Cardiac muscle cell (in vitro differentiated cells and primary cell): ENCODE results near the gene NTRK2. TPM values are rescaled to one million over a fixed set of nuclear protein-coding genes. Genes with fewer than 3 reads are reported as not detected.

ENCODE experiments used
- DNase-seq, 2 donors: peaks; one replicate each; pipeline versions ENCODE4 v3.0.0 to v3.0.0-alpha.2; 2010 to 2017; ENCODE audit warnings: low read depth in 1 of 2, low spot score in 1 of 2
- H3K27ac ChIP-seq: fragments of 200-600 bp; sonication (generic); 2 replicates; pipeline ENCODE4 v1.5.1; 2016
- H3K27me3 ChIP-seq: fragments of 200-600 bp; sonication (generic); 2 replicates; pipeline ENCODE4 v1.6.0; 2016; ENCODE audit warnings: control low read depth
- H3K36me3 ChIP-seq: fragments of 200-600 bp; sonication (generic); 2 replicates; pipeline ENCODE4 v1.5.1; 2016; ENCODE audit warnings: control low read depth
- H3K4me1 ChIP-seq: fragments of 200-600 bp; sonication (generic); 2 replicates; pipeline ENCODE4 v1.8.1; 2017; ENCODE audit warnings: low read depth, mild to moderate bottlenecking, mixed run types
- H3K4me3 ChIP-seq: fragments of 200-600 bp; sonication (generic); 2 replicates; pipeline ENCODE4 v1.5.1; 2016; ENCODE audit warnings: mild to moderate bottlenecking
- H3K9me3 ChIP-seq: fragments of 200-600 bp; sonication (generic); 2 replicates; pipeline ENCODE4 v1.5.1; 2017; ENCODE audit warnings: low read depth, mild to moderate bottlenecking, control low read depth
- CTCF ChIP-seq: IDR thresholded peaks from 2 replicates; pipeline ENCODE4 v1.5.1; 2012; ENCODE audit warnings: low read depth, mild to moderate bottlenecking, low read length
- polyA plus RNA-seq: library from polyadenylated mRNA; unstranded; fragments of >200 nt; fragmentation: Nextera tagmentation; extraction: Ambion mirVana; gene quantifications from 2 replicates; pipeline ENCODE4 v1.2.1, GENCODE V29; 2016
- total RNA-seq: library from RNA; depleted of rRNA; stranded (reverse); fragments of >200 nt; gene quantifications from 2 replicates; pipeline ENCODE4 v1.2.3, GENCODE V29; 2016

The NTRK2 gene
- total and polyA plus RNA-seq, 2 experiments from 2014 or later: 1.3 TPM

GRCh38 chr9:84966876-84967830, 297.6 kb downstream of the NTRK2 start:
- no peaks in the 10 kb centered on the region for H3K4me1 ChIP-seq
- no peak overlapping the region for H3K4me3 ChIP-seq
- peak in 1 of 2 donors; percentile 33 for DNase-seq
- H3K27me3 ChIP-seq: peaks cover 5% of the 10 kb centered on the region
- H3K9me3 ChIP-seq: no peaks in the 10 kb centered on the region
- no peak overlapping the region for H3K27ac ChIP-seq
- TF ChIP-seq CTCF: no peak
- H3K36me3 ChIP-seq: no peaks in the 10 kb centered on the region

- H3K27ac ChIP-seq: no peak overlapping the region
- H3K4me1 ChIP-seq: no peaks in the 10 kb centered on the region
- no peaks in the 10 kb centered on the region for H3K9me3 ChIP-seq
- no peak for TF ChIP-seq CTCF
- no peak overlapping the region for H3K4me3 ChIP-seq
- no peaks in the 10 kb centered on the region for H3K36me3 ChIP-seq
- no peak for DNase-seq
- H3K27me3 ChIP-seq: peaks cover 5% of the 10 kb centered on the region
Observed at GRCh38 chr9:84969084-84969483, 299.6 kb downstream of the NTRK2 start.

- no peak for DNase-seq
- no peak for TF ChIP-seq CTCF
- Histone ChIP-seq H3K4me3 (no peak overlapping the region), H3K27ac (no peak overlapping the region), H3K4me1 (no peaks in the 10 kb centered on the region), H3K9me3 (no peaks in the 10 kb centered on the region), H3K27me3 (peaks cover 5% of the 10 kb centered on the region), H3K36me3 (no peaks in the 10 kb centered on the region)
Observed at GRCh38 chr9:84969736-84970135, 300.2 kb downstream of the NTRK2 start.

- H3K4me3 ChIP-seq: no peak overlapping the region
- DNase-seq: no peak
- peaks cover 5% of the 10 kb centered on the region for H3K27me3 ChIP-seq
- no peaks in the 10 kb centered on the region for H3K9me3 ChIP-seq
- no peak overlapping the region for H3K27ac ChIP-seq
- H3K4me1 ChIP-seq: no peaks in the 10 kb centered on the region
- no peaks in the 10 kb centered on the region for H3K36me3 ChIP-seq
- no peak for TF ChIP-seq CTCF
Observed at GRCh38 chr9:84970432-84970831, 300.9 kb downstream of the NTRK2 start.

GRCh38 chr9:84971571-84971970, 302.0 kb downstream of the NTRK2 start:
- Histone ChIP-seq H3K9me3 (no peaks in the 10 kb centered on the region), H3K27ac (no peak overlapping the region), H3K27me3 (no peaks in the 10 kb centered on the region), H3K36me3 (no peaks in the 10 kb centered on the region), H3K4me1 (no peaks in the 10 kb centered on the region), H3K4me3 (no peak overlapping the region)
- no peak for TF ChIP-seq CTCF
- no peak for DNase-seq
